HG02623 (cell line): ENCODE data around the gene SLC8A2.
"Not testable (repeated sequence)": the region's sequence is repeated elsewhere in the genome, so short reads cannot be mapped to it uniquely, and the experiment has no call there.

Source experiments
- ATAC-seq: cut with Tn5 transposase; IDR thresholded peaks from one replicate; pipeline ENCODE4 v1.9.1; 2021; ENCODE audit warnings: moderate library complexity; ENCODE audit not compliant: unreplicated experiment

SLC8A2 gene

DNA sequence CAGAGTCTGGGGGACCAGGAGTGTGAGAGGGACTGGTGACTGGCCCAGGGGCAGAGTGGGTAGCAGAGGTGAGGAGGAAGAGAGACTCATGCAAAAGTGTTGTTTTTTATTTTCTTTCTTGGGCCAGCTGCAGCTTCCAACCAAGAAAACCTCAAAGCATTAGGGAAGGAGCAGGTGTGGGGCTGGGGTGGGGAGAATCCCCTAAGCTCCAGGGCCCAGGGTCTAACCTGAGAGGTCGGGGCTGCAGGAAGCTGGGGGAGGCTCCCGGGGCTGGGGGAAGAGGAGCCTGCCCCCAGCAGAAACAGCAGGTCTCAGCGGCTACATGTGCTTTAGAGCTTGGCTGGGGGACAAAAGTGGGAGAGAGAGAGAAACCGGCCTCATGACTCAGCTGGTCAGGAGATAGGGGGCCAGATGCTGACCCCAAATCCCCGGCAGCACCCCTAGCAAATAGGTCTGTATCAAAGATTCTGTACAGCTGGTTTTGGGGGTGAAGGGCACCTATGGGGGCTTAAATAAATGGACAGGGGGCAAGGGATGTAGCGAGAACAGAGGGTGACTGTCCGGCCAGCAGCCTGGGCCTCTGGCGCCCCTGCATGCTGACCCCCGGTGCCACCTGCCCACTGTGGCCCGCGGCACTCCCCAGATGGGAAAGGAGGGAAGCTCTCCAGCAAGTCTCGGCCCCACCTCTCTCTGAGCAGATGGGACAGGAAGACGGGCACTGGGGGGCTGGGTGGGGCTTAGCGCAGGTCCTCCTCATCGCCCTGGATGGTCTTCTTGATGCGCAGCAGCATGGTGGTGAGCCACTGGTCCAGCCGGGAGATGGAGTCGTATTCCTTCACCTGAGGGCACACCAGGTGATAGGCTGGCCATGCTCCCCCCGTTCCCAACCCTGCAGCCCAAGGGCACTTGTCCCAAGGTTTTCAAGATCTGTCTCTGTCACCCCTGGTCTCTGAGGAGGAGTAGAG is 16.1 kb upstream of the SLC8A2 start:
- no peak for ATAC-seq

- ATAC-seq, result no peak
Observed at GRCh38 chr19:47486900-47487299, 15.2 kb upstream of the SLC8A2 start.

DNA sequence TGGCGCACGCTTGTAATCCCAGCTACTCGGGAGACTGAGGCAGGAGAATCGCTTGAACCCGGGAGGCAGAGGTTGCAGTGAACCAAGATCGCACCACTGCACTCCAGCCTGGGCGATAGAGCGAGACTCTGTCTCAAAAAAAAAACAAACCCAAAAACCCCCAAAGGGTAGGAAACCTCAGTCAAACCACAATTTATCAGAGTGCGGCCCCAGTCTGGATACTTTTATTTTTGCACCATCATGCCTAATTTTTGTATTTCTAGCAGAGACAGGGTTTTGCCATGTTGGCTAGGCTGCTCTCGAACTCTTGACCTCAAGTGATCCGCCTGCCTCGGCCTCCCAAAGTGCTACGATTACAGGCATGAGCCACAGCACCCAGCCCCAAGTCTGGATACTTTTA is 14.5 kb upstream of the SLC8A2 start:
- not testable (repeated sequence) for ATAC-seq

DNA sequence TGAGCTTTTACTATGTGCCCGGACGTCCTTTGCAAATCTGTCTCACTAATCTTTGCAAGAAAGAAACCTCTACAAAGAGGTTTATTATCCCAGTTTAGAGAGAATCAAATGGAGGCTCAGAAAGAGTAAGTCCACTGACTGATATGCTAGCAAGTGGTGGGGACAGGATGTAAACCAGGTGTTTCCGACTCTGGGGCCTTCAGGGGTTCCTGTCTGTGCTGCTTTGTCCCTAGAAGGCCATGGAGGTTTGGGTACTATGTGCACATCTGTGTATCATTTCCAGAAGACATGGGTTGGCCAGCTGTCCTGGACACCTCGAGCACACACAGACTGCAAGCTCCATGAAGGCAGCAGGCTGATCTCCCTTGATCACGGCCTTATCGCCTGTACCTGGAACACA is 13.5 kb upstream of the SLC8A2 start:
- ATAC-seq, result no peak

DNA sequence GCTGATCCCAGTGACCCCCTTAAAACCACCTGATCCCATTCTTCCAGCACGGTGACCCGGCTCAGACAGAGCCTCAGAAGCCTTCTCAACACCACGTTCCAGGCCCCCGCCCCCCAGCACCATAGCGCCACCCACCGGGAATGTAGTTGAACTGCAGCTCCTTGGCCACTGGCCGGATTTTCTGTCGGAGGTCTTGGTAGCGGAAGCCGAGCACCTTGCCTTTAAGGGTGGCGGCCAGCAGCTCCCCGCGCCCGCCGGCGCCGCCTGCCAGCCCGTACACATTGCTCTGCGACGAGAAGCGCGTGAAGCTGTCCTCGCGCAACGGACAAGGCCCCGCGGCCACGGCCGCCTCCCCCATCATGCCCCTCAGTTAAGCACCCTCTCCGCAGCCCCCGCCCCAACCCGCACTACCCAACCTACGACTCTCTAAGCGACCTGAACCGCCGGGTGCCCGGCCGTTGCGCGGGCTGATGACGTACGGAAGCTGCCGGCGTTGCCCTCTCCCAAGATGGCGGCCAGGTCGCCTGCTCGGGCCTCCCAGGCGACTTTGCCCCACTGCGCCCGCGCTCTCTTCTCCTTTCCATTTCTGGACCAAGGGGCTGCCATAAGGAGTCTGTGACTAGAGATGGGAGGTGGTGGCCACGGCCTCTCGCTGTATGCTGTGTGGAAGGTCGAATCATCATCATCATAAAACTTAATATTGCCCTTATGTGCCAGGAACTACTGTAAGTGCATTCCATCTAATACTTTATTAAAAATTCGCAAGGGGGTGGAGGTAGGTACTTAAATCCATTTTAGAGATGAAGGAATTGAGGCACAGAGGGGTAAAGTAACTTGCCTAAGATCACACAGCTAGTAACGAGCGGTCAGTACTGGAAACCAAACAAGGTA is 12.4 kb upstream of the SLC8A2 start, which contains the start of gene KPTN:
TSS of gene KPTN (minus strand) at position 420 of the 891 bp plus-strand sequence. CDS start at position 361, 59 bp downstream.
- ATAC-seq, result peak; percentile 72

DNA sequence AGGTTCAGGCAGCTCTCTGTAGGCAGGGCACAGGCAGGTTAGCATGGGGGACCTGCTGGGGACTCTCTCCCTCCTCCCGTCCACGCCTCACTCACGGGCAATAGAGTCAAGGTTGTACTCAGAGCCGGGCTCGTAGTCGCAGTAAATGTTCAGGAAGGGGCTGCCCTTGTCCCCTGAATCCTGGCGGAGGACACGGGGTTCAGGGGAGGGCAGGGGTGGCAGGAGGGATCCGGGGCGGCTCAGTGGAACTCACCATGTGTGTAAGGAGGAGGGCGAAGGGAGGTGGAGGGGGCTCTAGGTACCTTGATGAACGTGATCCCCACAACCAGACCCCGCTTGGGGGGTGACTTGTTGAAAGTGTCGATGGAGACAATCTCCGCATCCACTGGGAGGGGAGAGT is 11.5 kb upstream of the SLC8A2 start:
- ATAC-seq, result no peak

- ATAC-seq, result no peak
Observed at GRCh38 chr19:47481460-47482052, 9.9 kb upstream of the SLC8A2 start.

DNA sequence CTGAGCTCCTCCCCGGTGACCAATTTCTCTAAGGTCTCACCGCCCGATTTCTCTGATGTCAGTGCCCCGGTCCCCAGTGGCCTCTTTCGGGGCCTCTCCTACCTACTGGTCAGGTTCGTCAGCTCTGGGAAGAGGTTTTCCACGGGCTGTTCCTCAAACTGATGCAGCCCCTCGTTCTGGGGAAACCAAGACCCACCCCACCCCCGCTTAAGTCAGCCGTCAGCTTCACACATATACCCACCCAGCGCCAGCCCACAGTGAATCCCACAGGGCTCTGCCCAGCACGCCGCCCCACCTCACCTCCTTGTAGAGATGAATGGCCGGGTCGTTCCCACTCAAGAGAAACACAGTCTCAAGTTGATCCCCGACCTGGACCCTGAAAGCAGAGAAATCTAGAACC is 9.0 kb upstream of the SLC8A2 start:
- no peak for ATAC-seq

- ATAC-seq, result no peak
Observed at GRCh38 chr19:47479701-47480503, 8.2 kb upstream of the SLC8A2 start.

GRCh38 chr19:47476438-47476972 is 4.8 kb upstream of the SLC8A2 start:
- ATAC-seq, result no peak

DNA sequence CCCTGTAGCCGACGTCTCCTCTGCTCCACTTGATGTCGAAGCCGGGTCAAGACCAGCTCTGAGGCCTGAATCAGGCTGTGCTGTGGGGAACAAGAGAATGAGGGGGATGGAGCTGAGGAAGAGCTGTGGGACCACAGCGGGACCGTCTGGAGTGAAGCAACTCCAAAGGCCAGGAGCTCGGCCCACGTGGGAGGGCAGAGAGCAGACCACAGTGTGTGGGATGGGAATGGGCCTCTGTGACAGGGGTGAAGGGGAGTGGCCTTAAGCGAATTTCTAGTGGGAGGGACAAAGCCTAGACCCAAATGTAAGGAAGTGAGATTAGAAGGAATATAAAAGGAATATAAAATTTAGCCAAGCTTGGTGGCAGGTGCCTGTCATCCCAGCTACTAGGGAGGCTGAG is 3.8 kb upstream of the SLC8A2 start:
- ATAC-seq, result no peak

DNA sequence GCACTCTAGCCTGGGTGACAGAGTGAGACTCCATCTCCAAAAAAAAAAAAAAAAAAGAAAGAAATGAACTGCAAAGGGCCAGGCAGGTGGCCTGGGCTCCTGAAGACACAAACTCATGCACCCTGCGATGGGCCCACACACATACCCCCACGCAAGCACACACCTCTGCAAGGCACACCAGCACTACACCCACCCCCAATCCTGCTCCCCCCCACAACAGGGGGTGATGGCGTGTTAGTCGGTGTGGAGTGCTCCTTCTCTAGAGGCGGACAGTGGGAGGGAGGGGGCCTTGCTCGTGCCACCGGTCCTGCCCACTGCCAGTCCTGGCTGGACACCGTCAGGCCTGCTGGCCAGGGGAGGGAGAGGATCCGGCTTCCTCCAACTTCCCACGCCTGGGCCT is 1.6 kb upstream of the SLC8A2 start:
- no peak for ATAC-seq

- no peak for ATAC-seq
Observed at GRCh38 chr19:47471381-47471732, 336 bp downstream of the SLC8A2 start.

DNA sequence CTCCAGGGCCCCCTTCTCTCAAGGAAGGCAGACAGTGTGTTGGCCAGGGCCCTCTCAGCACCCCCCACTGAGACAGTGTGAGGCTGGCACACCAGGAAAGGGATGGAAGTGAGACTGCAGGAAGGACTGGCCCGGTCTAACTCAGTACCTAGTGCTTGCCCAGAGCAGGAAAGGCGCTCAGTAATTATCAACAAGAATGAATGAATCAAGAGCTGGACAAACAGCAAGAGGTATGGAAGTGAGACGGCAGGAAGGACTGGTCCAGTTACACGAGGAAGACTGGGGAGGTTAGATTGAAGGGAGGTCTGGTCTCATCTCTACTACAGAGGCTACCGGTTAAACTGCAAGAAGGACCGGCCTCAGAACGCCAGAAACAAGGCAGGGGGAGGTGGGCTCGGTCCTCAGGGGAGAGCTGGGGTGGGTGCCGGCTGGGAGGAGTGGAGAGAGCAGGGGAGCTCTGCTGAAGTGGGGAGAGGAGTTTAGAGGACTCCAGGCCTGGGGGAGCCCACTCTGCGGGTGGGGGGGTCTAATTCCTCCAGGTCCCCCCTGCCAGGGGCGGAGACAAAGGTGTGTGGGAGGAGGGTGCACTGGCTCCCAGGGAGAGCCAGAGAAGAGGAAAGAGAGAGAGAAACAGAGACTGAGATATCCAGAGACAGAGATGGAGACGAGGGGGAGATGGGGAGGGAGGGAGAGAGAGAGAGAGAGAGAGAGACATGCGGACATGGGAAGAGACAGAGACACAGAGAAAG is 1.1 kb downstream of the SLC8A2 start:
- no peak for ATAC-seq

GRCh38 chr19:47469719-47470118 is 2.0 kb downstream of the SLC8A2 start:
- ATAC-seq, result no peak

DNA sequence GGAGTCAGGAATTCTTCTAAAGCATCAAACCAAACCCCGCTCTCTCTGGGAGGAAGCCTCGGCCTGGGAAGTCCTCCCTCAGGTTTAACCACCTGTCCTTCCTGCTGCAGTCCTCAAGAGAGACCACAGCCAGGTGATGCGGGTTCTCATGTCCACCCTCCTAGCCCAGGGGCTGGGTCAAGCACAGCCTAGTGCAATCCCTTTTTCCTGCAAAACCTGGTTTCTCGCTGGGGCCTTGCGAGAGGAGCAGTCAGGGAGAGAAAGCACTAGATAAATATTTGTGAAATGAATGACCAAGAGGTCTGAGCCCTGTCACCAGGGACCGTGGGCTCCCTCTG is 2.4 kb downstream of the SLC8A2 start:
- no peak for ATAC-seq

DNA sequence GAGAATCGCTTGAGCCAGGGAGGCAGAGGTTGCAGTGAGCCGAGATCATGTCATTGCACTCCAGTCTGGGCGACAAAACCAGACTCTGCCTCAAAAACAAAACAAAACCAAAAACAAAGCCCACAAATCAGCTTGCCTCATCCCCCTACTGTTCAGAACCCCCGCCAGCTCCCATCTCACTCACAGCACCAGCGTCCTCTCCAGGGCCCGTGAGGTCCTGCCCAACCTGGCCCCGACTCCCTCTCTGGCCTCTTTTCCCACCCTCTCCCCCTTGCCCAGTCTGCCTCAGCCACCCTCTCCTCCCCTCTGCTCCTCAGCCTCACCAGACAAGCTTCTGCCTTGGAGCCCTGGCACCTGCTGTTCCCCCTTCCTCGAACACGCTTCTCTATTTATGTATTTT is 3.8 kb downstream of the SLC8A2 start:
- no peak for ATAC-seq

GRCh38 chr19:47465957-47466356 is 5.7 kb downstream of the SLC8A2 start:
- ATAC-seq, result no peak

- no peak for ATAC-seq
Observed at GRCh38 chr19:47464675-47465419, 6.8 kb downstream of the SLC8A2 start.
